Astrocyte (in vitro differentiated cells and primary cell): Measurements from ENCODE around the gene DOCK1.
"Not testable (repeated sequence)": the region's sequence is repeated elsewhere in the genome, so short reads cannot be mapped to it uniquely, and the experiment has no call there.

ENCODE experiments used
- CTCF ChIP-seq: IDR thresholded peaks from 2 replicates; pipeline ENCODE4 v1.5.1; 2011; ENCODE audit warnings: low read depth, mild to moderate bottlenecking, inconsistent platforms, low read length, moderate library complexity; ENCODE audit not compliant: insufficient read depth
- EZH2 ChIP-seq: IDR thresholded peaks from 2 replicates; pipeline ENCODE4 v1.6.1; 2012; ENCODE audit warnings: mild to moderate bottlenecking, low read length, inconsistent platforms; ENCODE audit not compliant: insufficient read depth

- TF ChIP-seq CTCF, EZH2: not testable (repeated sequence)
These were observed 32.9 kb downstream of the DOCK1 start for GRCh38 chr10:126938121-126938520.
